ENCODE results near the gene ITPR2.
"Not testable (repeated sequence)": the region's sequence is repeated elsewhere in the genome, so short reads cannot be mapped to it uniquely, and the experiment has no call there.

ITPR2 gene

DNA sequence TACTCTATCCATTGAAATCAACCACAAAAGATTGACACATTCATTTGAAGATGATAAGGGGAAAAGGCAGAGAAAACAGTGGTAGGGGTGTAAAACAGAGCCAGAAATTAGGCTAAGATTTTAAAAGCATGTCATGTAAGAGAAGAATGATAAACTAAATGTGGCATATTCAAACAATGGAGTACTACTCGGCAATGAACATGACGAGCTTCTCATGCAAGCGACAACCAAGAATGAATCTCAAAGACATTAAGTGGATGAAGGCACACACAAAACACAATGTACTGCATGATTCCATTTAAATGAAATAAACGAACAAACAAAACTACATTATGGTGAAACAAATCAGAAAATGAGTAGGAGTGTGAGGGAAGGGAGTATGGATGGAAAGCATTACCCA is 134.8 kb downstream of the ITPR2 start:
- DNase-seq, result no peak

DNA sequence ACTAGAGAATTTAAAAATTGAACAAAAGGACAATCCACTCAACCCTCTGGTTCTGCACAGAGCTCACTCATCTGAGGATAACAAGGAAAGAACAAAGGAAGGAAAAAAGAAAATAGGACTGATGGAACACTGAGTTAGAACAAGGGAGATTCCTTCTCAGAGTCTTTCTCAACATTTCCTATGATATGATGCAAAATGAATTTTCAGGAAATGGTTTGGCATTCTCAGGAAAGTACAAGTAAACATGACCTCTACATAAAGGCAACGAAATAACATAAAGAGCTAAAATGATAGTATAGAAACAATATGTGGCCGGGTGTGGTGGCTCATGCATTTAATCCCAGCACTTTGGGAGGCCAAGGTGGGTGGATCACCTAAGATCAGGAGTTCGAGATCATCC is 135.8 kb downstream of the ITPR2 start:
- no peak for DNase-seq

DNA sequence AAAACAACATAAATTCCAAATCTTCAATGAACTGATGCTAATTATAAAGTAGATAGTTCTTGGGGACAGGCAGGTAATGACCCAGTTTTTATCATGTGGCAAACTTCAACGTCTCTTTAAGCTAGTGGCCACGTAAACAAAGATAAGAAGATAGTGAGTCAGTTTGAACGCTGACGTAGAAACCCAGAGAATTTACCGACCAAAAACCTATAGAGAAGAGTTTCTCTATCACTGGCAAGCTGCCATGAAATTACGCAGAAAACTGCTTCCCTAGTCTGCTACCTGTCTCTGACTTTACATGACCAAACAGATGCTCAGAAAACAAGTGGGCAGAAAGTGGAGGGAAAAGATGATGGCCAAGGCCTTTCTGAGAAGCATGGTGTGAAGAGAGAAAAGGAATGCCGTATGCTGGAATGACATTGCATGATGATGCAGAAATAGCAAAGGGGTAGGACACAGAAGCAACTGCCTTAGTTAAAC is 136.3 kb downstream of the ITPR2 start:
- DNase-seq, result no peak

- no peak for DNase-seq
These were observed 136.9 kb downstream of the ITPR2 start for GRCh38 chr12:26696048-26696612.

GRCh38 chr12:26694402-26694801 is 138.6 kb downstream of the ITPR2 start:
- DNase-seq, result no peak

DNA sequence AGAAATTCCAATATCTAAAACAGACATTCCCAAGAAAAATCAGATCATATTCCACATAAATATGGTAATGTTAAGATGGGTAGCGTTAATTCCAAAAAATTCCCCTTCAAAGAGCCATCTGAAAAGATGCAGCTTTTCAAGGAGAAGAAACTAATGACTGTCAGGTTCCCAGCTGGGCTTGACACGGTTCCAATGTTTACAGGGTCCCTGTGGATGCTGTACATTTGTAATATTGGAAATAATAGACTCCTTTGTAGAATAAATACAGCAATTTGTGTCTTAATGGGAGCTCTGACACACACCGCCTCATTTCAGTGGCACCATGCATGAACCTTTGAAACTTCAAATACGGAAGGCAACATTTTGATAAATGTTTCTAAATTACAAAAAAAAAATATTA is 140.6 kb downstream of the ITPR2 start:
- DNase-seq, result no peak

GRCh38 chr12:26691234-26691970 is 141.6 kb downstream of the ITPR2 start:
- no peak for DNase-seq

GRCh38 chr12:26690601-26691000 is 142.4 kb downstream of the ITPR2 start:
- no peak for DNase-seq

GRCh38 chr12:26689281-26689841 is 143.6 kb downstream of the ITPR2 start:
- DNase-seq, result no peak

DNA sequence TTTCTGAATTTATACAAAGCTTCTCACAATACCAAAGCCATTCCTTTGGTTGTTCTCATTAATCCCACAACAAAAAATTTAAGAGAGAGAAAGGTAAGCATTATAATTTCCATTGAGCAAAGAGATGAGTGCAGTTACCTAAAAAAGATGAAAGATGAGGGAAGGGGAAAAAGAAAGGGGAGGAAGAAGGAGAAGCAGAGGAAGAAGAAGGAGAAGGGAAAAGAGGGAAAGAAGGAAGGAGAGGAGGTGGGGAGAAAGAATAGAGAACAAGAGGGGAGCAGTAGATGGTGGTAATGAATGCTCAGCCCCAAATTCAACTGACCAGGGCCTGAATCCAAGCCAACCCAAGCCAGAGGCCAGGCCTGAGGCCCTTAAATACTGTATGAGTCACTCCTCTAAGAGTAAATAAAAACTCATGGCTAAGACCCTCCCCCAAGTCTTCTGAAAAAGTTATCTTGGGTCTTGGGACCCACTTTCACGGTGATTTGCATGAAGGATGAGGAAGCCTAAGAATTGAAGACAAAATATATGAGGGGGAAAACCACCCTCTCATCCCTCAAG is 144.6 kb downstream of the ITPR2 start:
- DNase-seq, result no peak

- no peak for DNase-seq
These were observed 146.6 kb downstream of the ITPR2 start for GRCh38 chr12:26686408-26686807.

DNA sequence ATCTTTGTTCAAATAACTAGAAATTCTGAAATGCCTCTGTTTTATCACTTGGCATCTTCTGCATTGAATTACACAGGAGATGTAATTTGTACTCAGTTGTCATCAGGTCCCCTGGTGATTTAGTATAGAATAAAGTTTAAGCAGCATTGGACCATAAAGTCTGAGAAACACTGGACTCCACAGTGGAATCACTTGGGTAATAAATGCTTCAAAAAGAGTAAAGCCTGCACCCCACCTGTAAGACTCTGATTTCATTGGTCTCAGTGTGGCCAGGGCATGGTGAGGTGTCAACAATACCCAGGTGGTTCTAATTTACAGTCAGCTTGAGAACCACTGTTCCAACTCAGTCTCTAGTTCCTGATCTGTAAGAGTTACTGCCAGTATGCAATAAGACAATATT is 148.9 kb downstream of the ITPR2 start:
- DNase-seq, result no peak

GRCh38 chr12:26683443-26683842 is 149.6 kb downstream of the ITPR2 start:
- DNase-seq, result no peak

- no peak for DNase-seq
These were observed 152.1 kb downstream of the ITPR2 start for GRCh38 chr12:26680727-26681455.

GRCh38 chr12:26678697-26679660 is 154.0 kb downstream of the ITPR2 start:
- no peak for DNase-seq

- not testable (repeated sequence) for DNase-seq
These were observed 161.5 kb downstream of the ITPR2 start for GRCh38 chr12:26671487-26671886.

- DNase-seq, result no peak
These were observed 164.1 kb downstream of the ITPR2 start for GRCh38 chr12:26668847-26669246.

GRCh38 chr12:26668230-26668629 is 164.8 kb downstream of the ITPR2 start:
- DNase-seq, result no peak

GRCh38 chr12:26666286-26666685 is 166.7 kb downstream of the ITPR2 start:
- no peak for DNase-seq

DNA sequence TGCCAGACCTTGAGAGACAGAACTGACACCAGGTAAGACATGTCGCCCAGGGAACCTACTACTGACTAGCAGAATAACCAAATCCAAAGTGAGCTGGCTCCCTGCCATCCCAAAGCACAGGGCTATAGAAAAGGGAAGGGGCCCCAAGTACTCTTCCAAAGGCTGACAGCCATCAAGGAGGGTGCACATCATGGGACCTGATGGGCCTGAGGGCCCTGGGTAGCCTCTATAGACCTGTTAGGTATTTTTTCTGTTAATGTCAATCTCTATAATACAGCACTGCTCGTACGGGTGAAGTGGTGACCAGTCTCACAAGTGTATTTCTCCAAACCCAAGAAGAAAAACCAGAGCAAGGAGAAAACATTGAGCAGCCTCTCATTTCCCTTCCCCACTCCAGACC is 171.6 kb downstream of the ITPR2 start:
- no peak for DNase-seq

GRCh38 chr12:26659930-26660329 is 173.1 kb downstream of the ITPR2 start:
- no peak for DNase-seq

GRCh38 chr12:26658991-26659390 is 174.0 kb downstream of the ITPR2 start:
- DNase-seq, result no peak
